Measurements from ENCODE around the gene AIMP2.
"Not testable (repeated sequence)": the region's sequence is repeated elsewhere in the genome, so short reads cannot be mapped to it uniquely, and the experiment has no call there.

Gene AIMP2

GRCh38 chr7:6008668-6009611, at the start of gene AIMP2, which contains the start of gene PMS2:
Gene AIMP2, plus strand, starts transcription at chr7:6009272. Its CDS starts 92 bp downstream, at chr7:6009364.
Gene PMS2, minus strand, starts transcription at chr7:6009049. Its CDS starts 30 bp downstream, at chr7:6009019.
- Histone ChIP-seq H3K9me3 (ENCODE audit: control insufficient read depth, insufficient read depth, low read length) (no peaks in the 10 kb centered on the region), H3K9ac (ENCODE audit: low read depth, low read length) (peak within 1 kb of the TSS; percentile 95), H3K4me1 (ENCODE audit: insufficient read depth, low read length) (no peaks in the 10 kb centered on the region; the same call in 1 of the 2 replicates), H3K36me3 (ENCODE audit: insufficient read depth, low read length) (no peaks in the 10 kb centered on the region)

- H3K9ac ChIP-seq (ENCODE audit: low read depth, low read length); H3K4me1 ChIP-seq (ENCODE audit: insufficient read depth, low read length); H3K9me3 ChIP-seq (ENCODE audit: control insufficient read depth, insufficient read depth, low read length); H3K36me3 ChIP-seq (ENCODE audit: insufficient read depth, low read length): not testable (repeated sequence)
These were observed 45.9 kb upstream of the AIMP2 start for GRCh38 chr7:5963205-5963604.

DNA sequence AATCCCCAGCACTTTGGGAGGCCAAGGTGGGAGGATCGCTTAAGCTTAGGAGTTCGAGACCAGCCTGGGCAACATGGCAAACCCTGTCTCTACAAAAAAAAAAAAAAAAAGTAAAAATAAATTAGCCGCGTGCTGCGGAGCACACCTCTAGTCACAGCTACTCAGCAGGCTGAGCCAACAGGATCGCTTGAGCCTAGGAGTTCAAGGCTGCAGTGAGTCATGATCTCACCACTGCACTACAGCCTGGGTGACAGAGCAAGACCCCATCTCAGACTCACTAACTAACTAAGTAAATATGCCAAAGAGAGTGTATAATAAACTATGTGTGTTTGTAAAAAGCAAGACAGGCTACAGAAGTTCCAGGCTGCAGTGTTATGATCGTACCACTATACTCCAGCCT, 45.3 kb upstream of the AIMP2 start:
- not testable (repeated sequence) for H3K4me1 ChIP-seq (ENCODE audit: insufficient read depth, low read length); H3K9ac ChIP-seq (ENCODE audit: low read depth, low read length); H3K9me3 ChIP-seq (ENCODE audit: control insufficient read depth, insufficient read depth, low read length); H3K36me3 ChIP-seq (ENCODE audit: insufficient read depth, low read length)

DNA sequence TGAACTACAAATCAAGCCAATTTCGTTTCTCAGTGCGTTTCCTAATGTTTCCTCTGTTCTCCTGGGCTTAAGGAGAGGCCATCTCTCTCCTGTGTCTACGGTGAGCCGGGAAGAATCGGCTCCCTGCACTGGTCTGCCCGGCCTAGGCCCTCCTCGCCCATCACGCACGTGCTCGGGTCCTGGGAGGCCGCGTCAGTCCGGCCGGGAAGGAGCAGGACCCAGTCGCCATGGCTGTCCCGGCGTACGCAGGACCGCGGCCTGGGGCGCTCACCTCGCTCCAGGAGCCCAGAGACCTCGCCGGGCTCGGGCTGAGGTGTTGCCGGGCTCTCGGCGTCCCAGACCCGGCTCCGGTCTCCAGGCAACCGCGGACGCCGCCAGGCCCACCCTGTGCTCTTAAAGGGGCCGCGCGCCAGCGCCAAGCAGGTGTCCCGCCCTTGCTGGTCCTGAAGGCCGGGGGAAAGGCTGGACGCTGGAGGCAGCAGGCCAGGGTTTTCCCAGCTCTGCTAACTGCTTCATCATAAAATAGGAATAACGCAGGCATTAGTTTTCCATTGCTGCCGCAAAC, 38.6 kb upstream of the AIMP2 start, which contains the start of gene RSPH10B:
Gene RSPH10B (minus strand): TSS at position 343 of the 565 bp plus-strand sequence. CDS start 3,573 bp downstream, outside the sequence.
- H3K4me1 ChIP-seq (ENCODE audit: insufficient read depth, low read length); H3K9ac ChIP-seq (ENCODE audit: low read depth, low read length); H3K9me3 ChIP-seq (ENCODE audit: control insufficient read depth, insufficient read depth, low read length); H3K36me3 ChIP-seq (ENCODE audit: insufficient read depth, low read length): not testable (repeated sequence)

DNA sequence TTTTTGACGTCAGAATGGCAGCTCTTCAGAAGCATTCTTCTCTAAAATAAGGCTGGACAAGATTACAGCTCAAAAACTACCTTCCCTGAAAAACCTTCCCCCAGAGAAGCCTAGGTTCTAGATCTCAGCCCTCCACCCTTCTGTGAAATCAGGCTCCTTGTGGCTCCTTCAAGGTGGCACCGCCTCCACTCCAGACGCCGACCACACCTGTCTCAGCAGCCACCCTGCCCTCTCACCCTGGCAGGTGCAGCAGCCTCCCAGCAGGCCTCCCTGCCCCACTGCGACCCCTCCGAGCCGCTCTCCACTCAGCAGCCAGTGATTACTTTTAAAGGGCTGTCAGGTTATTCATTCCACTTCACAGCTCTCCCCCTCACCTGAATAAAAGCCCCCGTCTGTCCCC, 35.5 kb upstream of the AIMP2 start:
- not testable (repeated sequence) for H3K9me3 ChIP-seq (ENCODE audit: control insufficient read depth, insufficient read depth, low read length); H3K4me1 ChIP-seq (ENCODE audit: insufficient read depth, low read length); H3K9ac ChIP-seq (ENCODE audit: low read depth, low read length); H3K36me3 ChIP-seq (ENCODE audit: insufficient read depth, low read length)

DNA sequence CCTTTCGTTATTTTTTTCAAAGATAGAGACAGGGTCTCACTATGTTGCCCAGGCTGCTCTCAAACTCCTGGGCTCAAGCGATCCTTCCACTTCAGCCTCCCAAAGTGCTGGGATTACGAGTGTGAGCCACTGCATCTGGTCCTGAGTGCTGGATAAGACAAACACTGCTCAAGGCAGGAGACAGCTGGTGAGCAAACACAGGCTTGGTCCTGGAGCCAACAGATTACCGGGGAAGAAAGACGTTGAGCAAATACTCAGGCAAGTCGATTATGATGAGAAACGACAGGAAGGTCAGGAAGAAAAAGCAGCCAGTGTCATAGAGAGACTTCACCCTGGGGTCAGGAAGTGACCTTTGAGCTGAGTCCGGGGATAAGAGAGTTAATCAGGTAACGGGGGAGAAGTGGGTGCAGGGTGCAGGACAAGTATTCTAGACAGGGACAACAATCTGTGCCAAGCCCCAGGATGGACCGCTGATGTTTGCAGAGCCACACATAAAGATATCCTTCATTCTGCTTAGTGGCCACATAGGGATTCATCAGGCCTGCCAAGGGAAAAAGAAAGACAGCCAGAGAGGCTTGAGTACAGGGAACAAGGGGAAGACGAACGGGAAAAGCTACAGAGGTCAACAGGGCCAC, 29.3 kb upstream of the AIMP2 start:
- H3K36me3 ChIP-seq (ENCODE audit: insufficient read depth, low read length); H3K9ac ChIP-seq (ENCODE audit: low read depth, low read length); H3K9me3 ChIP-seq (ENCODE audit: control insufficient read depth, insufficient read depth, low read length); H3K4me1 ChIP-seq (ENCODE audit: insufficient read depth, low read length): not testable (repeated sequence)

DNA sequence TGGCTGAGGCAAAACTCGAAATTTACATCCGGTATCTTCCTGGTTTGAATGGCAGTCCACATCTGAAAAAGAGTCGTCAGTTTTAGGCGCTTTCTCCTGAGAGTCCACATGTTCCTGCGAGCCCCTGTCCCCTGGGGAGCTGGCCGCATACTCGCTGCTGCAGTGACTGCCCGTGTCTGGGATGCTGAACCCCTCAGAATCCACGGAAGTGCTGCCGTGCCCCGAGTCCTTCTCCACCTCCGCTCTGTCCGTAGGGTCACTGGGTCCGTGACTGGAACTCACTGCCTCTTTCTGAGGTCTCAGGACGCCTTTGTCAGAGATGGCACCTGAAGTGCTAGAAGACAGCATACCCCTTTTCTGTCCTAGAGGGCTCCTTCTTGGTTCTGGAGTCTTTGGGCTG, 22.0 kb upstream of the AIMP2 start:
- not testable (repeated sequence) for H3K9ac ChIP-seq (ENCODE audit: low read depth, low read length); H3K4me1 ChIP-seq (ENCODE audit: insufficient read depth, low read length)

DNA sequence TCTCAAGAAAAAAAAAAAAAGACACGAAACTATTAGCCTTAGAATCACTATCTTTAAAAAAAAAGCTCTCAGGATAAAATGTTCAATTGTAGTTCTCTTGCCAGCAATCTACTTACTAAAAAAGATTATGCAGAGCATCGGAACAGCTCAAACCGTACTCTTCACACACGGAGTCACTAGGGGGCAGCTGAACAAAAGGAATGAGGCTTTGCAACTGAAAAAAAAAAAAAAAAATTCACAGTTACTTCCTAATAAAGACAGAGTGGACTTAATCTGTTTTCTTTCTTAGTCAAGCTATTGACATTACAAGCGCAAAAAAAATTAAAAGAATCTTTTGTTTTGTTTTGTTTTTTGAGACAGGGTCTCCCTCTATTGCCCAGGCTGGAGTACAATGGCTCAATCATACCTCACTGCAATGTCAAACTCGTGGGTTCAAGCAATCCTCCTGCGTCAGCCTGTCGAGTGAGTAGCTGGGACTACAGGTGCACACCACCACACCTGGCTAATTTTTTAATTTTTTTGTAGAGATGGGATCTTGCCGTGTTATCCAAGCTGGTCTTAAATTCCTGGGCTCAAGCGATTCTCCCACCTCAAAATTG, 11.8 kb upstream of the AIMP2 start:
- Histone ChIP-seq H3K36me3 (ENCODE audit: insufficient read depth, low read length) (peaks cover 12% of the 10 kb centered on the region), H3K9me3 (ENCODE audit: control insufficient read depth, insufficient read depth, low read length) (no peaks in the 10 kb centered on the region), H3K9ac (ENCODE audit: low read depth, low read length) (no peak overlapping the region), H3K4me1 (ENCODE audit: insufficient read depth, low read length) (no peaks in the 10 kb centered on the region)

More for the DNA sequence above, 22.0 kb upstream of the AIMP2 start:
- H3K36me3 ChIP-seq (ENCODE audit: insufficient read depth, low read length); H3K9me3 ChIP-seq (ENCODE audit: control insufficient read depth, insufficient read depth, low read length): not testable (repeated sequence)

- no peaks in the 10 kb centered on the region; the same call in 1 of the 2 replicates for H3K4me1 ChIP-seq (ENCODE audit: insufficient read depth, low read length)
- no peak overlapping the region for H3K9ac ChIP-seq (ENCODE audit: low read depth, low read length)
- H3K9me3 ChIP-seq (ENCODE audit: control insufficient read depth, insufficient read depth, low read length): no peaks in the 10 kb centered on the region
- peaks cover under 1% of the 10 kb centered on the region; the same call in 1 of the 2 replicates for H3K36me3 ChIP-seq (ENCODE audit: insufficient read depth, low read length)
These were observed 1.7 kb upstream of the AIMP2 start for GRCh38 chr7:6007386-6007785.

GRCh38 chr7:6007835-6008590, 1.1 kb upstream of the AIMP2 start:
- H3K9me3 ChIP-seq (ENCODE audit: control insufficient read depth, insufficient read depth, low read length); H3K4me1 ChIP-seq (ENCODE audit: insufficient read depth, low read length); H3K36me3 ChIP-seq (ENCODE audit: insufficient read depth, low read length): not testable (repeated sequence)
- H3K9ac ChIP-seq (ENCODE audit: low read depth, low read length): peak overlapping the region; percentile 95

DNA sequence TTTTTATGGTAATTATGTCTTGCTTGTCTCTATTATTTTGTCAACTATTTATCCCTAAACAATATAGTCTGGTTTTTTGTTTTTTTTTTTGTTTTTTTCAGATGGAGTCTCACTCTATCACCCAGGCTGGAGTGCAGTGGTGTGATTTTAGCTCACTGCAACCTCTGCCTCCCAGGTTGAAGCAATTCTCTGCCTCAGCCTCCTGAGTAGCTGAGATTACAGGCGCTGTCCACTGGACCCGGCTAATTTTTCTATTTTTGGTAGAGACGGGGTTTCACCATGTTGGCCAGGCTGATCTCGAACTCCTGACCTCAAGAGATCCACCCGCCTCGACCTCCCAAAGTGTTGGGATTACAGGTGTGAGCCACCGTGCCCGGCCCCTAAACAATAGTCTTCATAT, 1.3 kb downstream of the AIMP2 start:
- H3K36me3 ChIP-seq (ENCODE audit: insufficient read depth, low read length); H3K9me3 ChIP-seq (ENCODE audit: control insufficient read depth, insufficient read depth, low read length); H3K4me1 ChIP-seq (ENCODE audit: insufficient read depth, low read length): not testable (repeated sequence)
- peak overlapping the region; percentile 83; the same call in 1 of the 2 replicates for H3K9ac ChIP-seq (ENCODE audit: low read depth, low read length)

DNA sequence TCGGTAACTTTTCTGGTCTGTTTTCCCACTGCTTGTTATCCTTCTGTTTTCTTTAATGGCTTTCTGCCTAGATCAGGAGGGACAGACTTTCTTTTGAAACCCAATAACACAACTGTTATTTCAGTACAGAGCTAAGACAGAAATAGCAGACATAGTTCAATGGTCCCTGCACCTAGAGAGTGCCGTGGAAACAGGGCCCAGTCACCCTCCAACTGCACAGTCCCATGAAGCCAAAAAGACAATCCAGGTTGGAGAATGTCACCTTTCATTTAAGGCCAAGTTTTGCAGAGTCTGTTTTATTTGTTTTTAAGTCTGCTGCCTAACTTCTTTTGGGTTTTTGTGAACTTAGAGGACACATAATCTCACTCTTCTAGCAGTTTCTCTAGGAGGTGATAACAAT, 2.5 kb downstream of the AIMP2 start:
- H3K4me1 ChIP-seq (ENCODE audit: insufficient read depth, low read length): no peaks in the 10 kb centered on the region; the same call in 1 of the 2 replicates
- H3K9ac ChIP-seq (ENCODE audit: low read depth, low read length): no peak overlapping the region
- H3K36me3 ChIP-seq (ENCODE audit: insufficient read depth, low read length): peaks cover 12% of the 10 kb centered on the region; the same call in 1 of the 2 replicates
- no peaks in the 10 kb centered on the region for H3K9me3 ChIP-seq (ENCODE audit: control insufficient read depth, insufficient read depth, low read length)

GRCh38 chr7:6012355-6013104, 3.5 kb downstream of the AIMP2 start:
- Histone ChIP-seq H3K9me3 (ENCODE audit: control insufficient read depth, insufficient read depth, low read length) (no peaks in the 10 kb centered on the region), H3K36me3 (ENCODE audit: insufficient read depth, low read length) (peaks cover 12% of the 10 kb centered on the region; the same call in 1 of the 2 replicates), H3K4me1 (ENCODE audit: insufficient read depth, low read length) (no peaks in the 10 kb centered on the region; the same call in 1 of the 2 replicates), H3K9ac (ENCODE audit: low read depth, low read length) (no peak overlapping the region)

Data from ES-I3 (cell line).